NCI-H1436 (cell line): ENCODE measurements around the gene SLC25A29.

Experiments used
- DNase-seq: peaks from one replicate; lab custom pipeline; 2025; lab: John Stamatoyannopoulos, UW

Gene SLC25A29

GRCh38 chr14:100279133-100279532 is 27.1 kb downstream of the SLC25A29 start:
- no peak for DNase-seq

- DNase-seq = no peak
Measured at GRCh38 chr14:100278702-100279101, 27.5 kb downstream of the SLC25A29 start.

GRCh38 chr14:100275214-100275613 is 31.0 kb downstream of the SLC25A29 start:
- DNase-seq = no peak

- no peak for DNase-seq
Measured at GRCh38 chr14:100274250-100274649, 32.0 kb downstream of the SLC25A29 start.

- no peak for DNase-seq
Measured at GRCh38 chr14:100271247-100271939, 34.9 kb downstream of the SLC25A29 start.

- DNase-seq = no peak
Measured at GRCh38 chr14:100268591-100269207, 37.5 kb downstream of the SLC25A29 start.

- no peak for DNase-seq
Measured at GRCh38 chr14:100267990-100268389, 38.3 kb downstream of the SLC25A29 start.

GRCh38 chr14:100263141-100263540 is 43.1 kb downstream of the SLC25A29 start:
- DNase-seq = no peak

- DNase-seq = no peak
Measured at GRCh38 chr14:100262545-100262944, 43.7 kb downstream of the SLC25A29 start.

- no peak for DNase-seq
Measured at GRCh38 chr14:100261621-100262020, 44.6 kb downstream of the SLC25A29 start.

GRCh38 chr14:100256339-100256895 is 49.8 kb downstream of the SLC25A29 start:
- no peak for DNase-seq

- DNase-seq = no peak
Measured at GRCh38 chr14:100252684-100253083, 53.6 kb downstream of the SLC25A29 start.

- DNase-seq = no peak
Measured at GRCh38 chr14:100250732-100251465, 55.3 kb downstream of the SLC25A29 start.

GRCh38 chr14:100246809-100247428 is 59.3 kb downstream of the SLC25A29 start:
- peak; percentile 57 for DNase-seq

GRCh38 chr14:100243020-100243419 is 63.2 kb downstream of the SLC25A29 start:
- DNase-seq = no peak

GRCh38 chr14:100241279-100241678 is 65.0 kb downstream of the SLC25A29 start:
- DNase-seq = no peak
